ENCODE results near the gene TRPV5.

- TF ChIP-seq CTCF (IDR thresholded peaks at IDR 0.05; ENCODE audit: poor library complexity) (no peak), EZH2 (IDR thresholded peaks at IDR 0.05; ENCODE audit: borderline replicate concordance) (no peak), EZH2phosphoT487 (IDR thresholded peaks at IDR 0.05; ENCODE audit: low read depth, severe bottlenecking, unreplicated experiment) (no peak)
Observed at GRCh38 chr7:142878315-142878714, 55.2 kb downstream of the TRPV5 start.

All from hepatocyte (in vitro differentiated cells).